SW 1271 (cell line): ENCODE measurements around the gene UNC79.

Experiments
- DNase-seq, 2 experiments: peaks; one replicate each; lab custom pipeline; 2025; lab: John Stamatoyannopoulos, UW

The UNC79 gene

GRCh38 chr14:93749076-93749420 lies 318.3 kb downstream of the UNC79 start:
- no peak for DNase-seq

GRCh38 chr14:93751946-93752655 lies 321.4 kb downstream of the UNC79 start:
- DNase-seq: no peak

- no peak for DNase-seq
Measured at GRCh38 chr14:93752980-93753561, 322.3 kb downstream of the UNC79 start.

- DNase-seq: no peak
Measured at GRCh38 chr14:93753647-93754046, 322.9 kb downstream of the UNC79 start.

GRCh38 chr14:93757206-93757605 lies 326.5 kb downstream of the UNC79 start:
- no peak for DNase-seq
